Mucosa of descending colon (tissue), 3 donors: ENCODE results near the gene SIX3. TPM values are rescaled to one million over a fixed set of nuclear protein-coding genes. Genes with fewer than 3 reads are reported as not detected.

Experiments used
- ATAC-seq: fragments of 200-7000 bp; cut with Tn5 transposase; one replicate; pipeline ENCODE4 v1.9.1; 2020; ENCODE audit warnings: mild to moderate bottlenecking, moderate library complexity
- DNase-seq, 3 donors: peaks; one replicate each; pipeline ENCODE4 v3.0.0-alpha.2; 2020
- H3K36me3 ChIP-seq: fragments of 200-600 bp; one replicate; pipeline ENCODE4 v1.8.0; 2021; ENCODE audit warnings: low read depth, mild to moderate bottlenecking
- H3K4me1 ChIP-seq: fragments of 200-600 bp; one replicate; pipeline ENCODE4 v1.8.0; 2021; ENCODE audit warnings: low read depth, mild to moderate bottlenecking
- H3K4me3 ChIP-seq: fragments of 200-600 bp; one replicate; pipeline ENCODE4 v1.8.0; 2021; ENCODE audit warnings: mild to moderate bottlenecking
- H3K9me3 ChIP-seq: fragments of 200-600 bp; one replicate; pipeline ENCODE4 v1.8.0; 2021; ENCODE audit warnings: mild to moderate bottlenecking
- intact Hi-C, 2 donors: fragments of 100-400 bp; cut with DNase I in 1 of 2; cut with micrococcal nuclease in 1 of 2; formaldehyde crosslinking; loops; one replicate each; pipeline versions ENCODE4 v1.11.0 to v1.11.1; 2022; cut with DNase I, micrococcal nuclease
- total RNA-seq, 3 donors: library from RNA; stranded (reverse); fragmentation: NEBNext Ultra II Directional in 2 of 3; extraction: Animal tissue kit (Norgen Biotek cat#: 25700) in 2 of 3; gene quantifications; one replicate each; pipeline versions ENCODE4 v1.2.1 to v1.2.4, GENCODE V29; 2021 to 2023
- TF ChIP-seq, protein P1 (sequence below): fragments of 200-600 bp; IDR thresholded peaks from one replicate; pipeline ENCODE4 v1.8.0; 2022; ENCODE audit warnings: antibody characterized with exemption, mild to moderate bottlenecking
- donor health status: DM: no; HTN: no; CAD: no; lungs with moderate emphysema.
- donor health status: DM: no; HTN: no; CAD: no.
- donor health status: DM: no; HTN: yes; CAD: no.

SIX3 gene
- total RNA-seq, 3 donors from 2014 or later: not detected

DNA sequence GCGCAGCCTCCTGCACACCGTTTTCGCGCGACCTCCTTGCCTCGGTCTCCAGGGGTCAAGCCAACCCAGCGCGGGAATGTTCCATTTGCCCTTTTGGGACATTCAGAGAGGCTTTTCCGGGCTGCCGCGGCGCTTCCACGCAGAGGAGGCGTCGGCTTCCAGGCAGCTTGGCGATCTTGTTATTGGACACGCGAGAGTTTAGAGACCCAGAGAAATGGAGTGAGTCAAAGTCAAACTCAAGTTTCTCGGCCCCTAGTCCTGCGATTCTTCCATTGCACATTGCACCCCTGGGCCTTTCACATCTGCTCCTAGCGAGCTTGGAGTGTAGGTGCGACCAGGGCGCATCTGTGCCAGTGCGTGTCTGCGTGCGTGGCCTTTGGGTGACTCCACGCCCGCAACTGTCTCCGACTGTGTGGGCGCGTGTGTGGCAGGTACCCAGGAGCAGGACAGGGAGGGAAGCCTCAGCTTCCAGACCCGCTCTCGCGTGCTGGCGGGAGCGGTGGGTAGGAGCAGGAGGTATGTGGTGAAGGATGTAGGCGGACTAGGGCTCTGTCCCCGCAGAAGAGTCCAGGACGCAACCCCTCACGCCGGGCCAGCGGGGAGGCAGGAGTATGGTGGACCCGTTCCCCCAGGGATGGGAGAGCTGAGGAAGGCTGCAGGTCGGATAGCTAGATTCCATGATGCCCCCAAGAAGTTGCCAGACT lies 13.5 kb downstream of the SIX3 start:
- Histone ChIP-seq H3K4me1 (peaks cover 29% of the 10 kb centered on the region), H3K36me3 (no peaks in the 10 kb centered on the region), H3K4me3 (no peak overlapping the region), H3K9me3 (no peaks in the 10 kb centered on the region)
- ATAC-seq (no peak), DNase-seq (no peak)
- TF ChIP-seq, protein P1, sequence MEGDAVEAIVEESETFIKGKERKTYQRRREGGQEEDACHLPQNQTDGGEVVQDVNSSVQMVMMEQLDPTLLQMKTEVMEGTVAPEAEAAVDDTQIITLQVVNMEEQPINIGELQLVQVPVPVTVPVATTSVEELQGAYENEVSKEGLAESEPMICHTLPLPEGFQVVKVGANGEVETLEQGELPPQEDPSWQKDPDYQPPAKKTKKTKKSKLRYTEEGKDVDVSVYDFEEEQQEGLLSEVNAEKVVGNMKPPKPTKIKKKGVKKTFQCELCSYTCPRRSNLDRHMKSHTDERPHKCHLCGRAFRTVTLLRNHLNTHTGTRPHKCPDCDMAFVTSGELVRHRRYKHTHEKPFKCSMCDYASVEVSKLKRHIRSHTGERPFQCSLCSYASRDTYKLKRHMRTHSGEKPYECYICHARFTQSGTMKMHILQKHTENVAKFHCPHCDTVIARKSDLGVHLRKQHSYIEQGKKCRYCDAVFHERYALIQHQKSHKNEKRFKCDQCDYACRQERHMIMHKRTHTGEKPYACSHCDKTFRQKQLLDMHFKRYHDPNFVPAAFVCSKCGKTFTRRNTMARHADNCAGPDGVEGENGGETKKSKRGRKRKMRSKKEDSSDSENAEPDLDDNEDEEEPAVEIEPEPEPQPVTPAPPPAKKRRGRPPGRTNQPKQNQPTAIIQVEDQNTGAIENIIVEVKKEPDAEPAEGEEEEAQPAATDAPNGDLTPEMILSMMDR: no peak
- intact Hi-C loops: loop anchor here (5.0 kb wide), 1 partner anchor 473 kb away; no protein-coding TSS in a partner anchor

DNA sequence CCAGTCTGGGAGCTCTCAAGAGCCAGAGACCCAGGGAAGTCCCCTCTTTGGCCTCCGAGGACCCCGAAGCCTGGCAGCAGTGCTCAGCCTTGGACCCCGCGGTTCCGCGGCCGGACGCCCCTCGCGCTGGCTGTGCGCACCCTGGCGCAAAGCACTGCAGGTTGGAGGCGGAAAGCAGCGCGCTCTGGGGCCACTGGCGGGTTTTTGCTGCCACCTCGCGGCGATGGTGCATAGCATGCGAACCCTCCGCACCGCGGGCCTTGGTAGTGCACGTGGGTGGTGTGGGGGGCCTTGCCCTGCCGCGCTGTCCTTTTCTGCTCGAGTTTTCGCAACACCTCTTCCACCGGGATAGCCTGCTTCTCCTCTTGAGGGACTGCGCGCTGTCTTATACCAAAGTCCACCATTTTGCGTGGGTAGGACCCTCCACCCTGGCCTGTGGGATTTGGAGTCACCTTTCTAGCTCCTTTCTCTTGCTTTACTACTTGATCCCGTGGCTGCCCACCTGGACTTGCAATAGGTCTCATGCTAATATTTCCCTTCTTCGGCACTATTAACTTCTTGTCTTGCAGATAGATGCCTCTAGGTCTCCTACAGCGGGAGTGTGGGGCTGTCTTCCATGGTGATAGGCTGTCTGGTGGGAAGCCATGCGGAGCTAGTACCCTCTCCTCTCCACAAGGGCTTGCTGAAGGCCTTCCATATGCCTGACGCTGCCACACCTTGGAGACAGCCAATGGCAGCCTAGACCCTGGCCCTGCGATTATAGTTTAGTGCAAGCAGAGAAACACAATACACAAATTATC lies 14.3 kb downstream of the SIX3 start:
- peak; percentile 81 for ATAC-seq
- peaks cover 29% of the 10 kb centered on the region for H3K4me1 ChIP-seq
- peak in 2 of 3 donors; percentile 77 to 87 for DNase-seq
- TF ChIP-seq, protein P1: peak; percentile 78
- H3K36me3 ChIP-seq: no peaks in the 10 kb centered on the region
- H3K4me3 ChIP-seq: no peak overlapping the region
- no peaks in the 10 kb centered on the region for H3K9me3 ChIP-seq
- intact Hi-C loops: loop anchor here in 1 of 2 donors (5.0 kb wide), 1 partner anchor 473 kb away; no protein-coding TSS in a partner anchor

DNA sequence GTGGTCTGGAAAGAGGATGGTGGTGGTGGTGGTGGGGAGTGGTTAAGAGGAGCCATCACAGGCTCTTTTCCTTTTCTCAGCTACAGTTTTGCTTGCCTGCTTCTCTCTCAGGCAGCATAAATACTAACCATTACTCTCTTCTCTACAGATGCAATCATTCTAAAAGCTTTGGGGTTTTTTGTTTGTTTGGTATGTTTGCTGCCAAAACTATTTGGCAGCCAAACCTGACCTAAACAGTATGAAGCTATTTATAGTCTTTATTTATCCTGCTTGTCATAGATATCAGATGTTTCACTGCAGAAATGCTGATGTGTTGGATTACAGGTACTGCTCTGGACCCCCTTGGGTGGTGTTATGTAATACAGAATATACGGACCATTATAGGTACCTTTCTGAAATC lies 15.3 kb downstream of the SIX3 start:
- intact Hi-C loops: loop anchor here in 1 of 2 donors (5.0 kb wide), 1 partner anchor 475 kb away; no protein-coding TSS in a partner anchor
- DNase-seq: no peak

DNA sequence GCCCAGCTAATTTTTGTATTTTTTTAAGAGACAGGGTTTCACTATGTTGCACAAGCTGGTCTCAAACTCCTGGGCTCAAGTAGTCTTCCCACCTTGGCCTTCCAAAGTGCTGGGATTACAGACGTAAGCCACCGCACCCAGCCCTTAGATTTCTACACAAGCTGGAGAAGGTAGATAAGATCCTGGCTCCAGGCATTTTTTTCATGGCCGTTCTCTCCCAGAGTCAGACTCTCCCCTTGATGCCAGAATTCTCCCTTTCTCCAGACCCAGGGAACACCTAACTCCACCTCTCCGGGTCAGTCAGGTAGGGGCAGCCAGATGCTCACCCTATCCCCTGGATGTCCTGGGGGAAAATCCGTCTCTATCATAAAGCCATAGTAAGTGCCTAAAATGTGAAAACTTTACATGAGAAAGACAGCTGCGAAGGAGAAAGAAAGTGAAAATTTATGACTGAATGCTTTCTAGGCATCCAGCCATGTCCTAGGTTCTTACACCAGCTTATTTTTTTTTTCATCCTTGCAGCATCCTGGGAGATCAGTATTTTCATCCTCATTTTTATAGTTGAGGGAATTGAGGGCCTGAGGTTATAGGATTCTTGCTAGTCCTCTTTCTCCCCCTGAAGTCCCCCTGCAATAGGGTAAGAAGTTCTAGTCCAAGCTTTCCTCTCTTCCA lies 16.3 kb downstream of the SIX3 start:
- DNase-seq (no peak), ATAC-seq (no peak)
- TF ChIP-seq, protein P1: no peak
- H3K4me1 ChIP-seq: peaks cover 18% of the 10 kb centered on the region
- no peaks in the 10 kb centered on the region for H3K9me3 ChIP-seq
- intact Hi-C loops: loop anchor here in 1 of 2 donors (5.0 kb wide), 1 partner anchor 475 kb away; no protein-coding TSS in a partner anchor
- no peaks in the 10 kb centered on the region for H3K36me3 ChIP-seq
- no peak overlapping the region for H3K4me3 ChIP-seq

More for the DNA sequence above, 15.3 kb downstream of the SIX3 start:
- Histone ChIP-seq H3K4me1 (peaks cover 28% of the 10 kb centered on the region), H3K4me3 (no peak overlapping the region), H3K36me3 (no peaks in the 10 kb centered on the region), H3K9me3 (no peaks in the 10 kb centered on the region)
- TF ChIP-seq, protein P1: no peak
- ATAC-seq: no peak

DNA sequence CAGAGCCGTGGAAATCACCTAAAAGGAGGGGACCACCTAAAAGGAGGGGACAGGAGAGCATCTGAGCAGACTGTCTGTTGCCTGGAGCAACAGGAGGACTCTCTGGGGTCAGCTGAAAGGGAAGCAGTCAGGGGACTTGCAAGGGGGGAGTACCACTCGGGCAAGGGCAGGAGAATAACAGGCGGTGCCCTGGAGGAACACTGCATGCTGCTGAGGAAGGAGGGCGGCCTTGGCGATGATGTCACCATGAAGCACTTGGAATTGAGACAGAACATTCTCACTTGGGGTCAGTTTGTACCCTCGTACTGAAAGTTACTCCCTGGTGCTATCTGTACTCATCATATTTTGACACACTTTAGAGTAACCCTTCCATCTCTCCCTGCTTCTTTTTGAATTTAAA lies 18.4 kb downstream of the SIX3 start:
- no peak for ATAC-seq
- H3K4me1 ChIP-seq: peaks cover 13% of the 10 kb centered on the region
- H3K36me3 ChIP-seq: no peaks in the 10 kb centered on the region
- DNase-seq: no peak
- no peak overlapping the region for H3K4me3 ChIP-seq
- no peaks in the 10 kb centered on the region for H3K9me3 ChIP-seq
- TF ChIP-seq, protein P1: no peak
- intact Hi-C loops: loop anchor here in 1 of 2 donors (5.0 kb wide), 1 partner anchor 478 kb away; no protein-coding TSS in a partner anchor
